HepG2 (cell line): Measurements from ENCODE around the gene BRS3.

Source experiments
- CEBPB ChIP-seq: IDR thresholded peaks from 2 replicates; pipeline ENCODE4 v1.6.1; 2011; ENCODE audit warnings: low read depth, low read length, improper control_type of control experiment, borderline replicate concordance
- FOSL1 ChIP-seq: sonication (generic); formaldehyde crosslinking; IDR thresholded peaks from 2 replicates; pipeline ENCODE4 v1.9.0; 2021; ENCODE audit warnings: missing genetic modification reagents, borderline replicate concordance
- POLR2AphosphoS5 ChIP-seq: IDR thresholded peaks from 2 replicates; pipeline ENCODE4 v1.6.1; 2012; ENCODE audit warnings: low read depth, low read length
- ZNF362 ChIP-seq: sonication (generic); formaldehyde crosslinking; IDR thresholded peaks from 2 replicates; pipeline ENCODE4 v1.4.0; 2020; ENCODE audit warnings: missing genetic modification reagents, mild to moderate bottlenecking, borderline replicate concordance

GRCh38 chrX:136542281-136542680 lies 54.5 kb downstream of the BRS3 start:
- TF ChIP-seq ZNF362 (CRISPR knock-in tag) (no peak), CEBPB (no peak), POLR2AphosphoS5 (no peak), FOSL1 (no peak)
